Globus pallidus (tissue), 1 donor: Measurements from ENCODE around the gene FSTL1.

Experiments
- DNase-seq: peaks from one replicate; pipeline ENCODE4 v3.0.0-alpha.2; 2015; ENCODE audit warnings: low spot score

Gene FSTL1

DNA sequence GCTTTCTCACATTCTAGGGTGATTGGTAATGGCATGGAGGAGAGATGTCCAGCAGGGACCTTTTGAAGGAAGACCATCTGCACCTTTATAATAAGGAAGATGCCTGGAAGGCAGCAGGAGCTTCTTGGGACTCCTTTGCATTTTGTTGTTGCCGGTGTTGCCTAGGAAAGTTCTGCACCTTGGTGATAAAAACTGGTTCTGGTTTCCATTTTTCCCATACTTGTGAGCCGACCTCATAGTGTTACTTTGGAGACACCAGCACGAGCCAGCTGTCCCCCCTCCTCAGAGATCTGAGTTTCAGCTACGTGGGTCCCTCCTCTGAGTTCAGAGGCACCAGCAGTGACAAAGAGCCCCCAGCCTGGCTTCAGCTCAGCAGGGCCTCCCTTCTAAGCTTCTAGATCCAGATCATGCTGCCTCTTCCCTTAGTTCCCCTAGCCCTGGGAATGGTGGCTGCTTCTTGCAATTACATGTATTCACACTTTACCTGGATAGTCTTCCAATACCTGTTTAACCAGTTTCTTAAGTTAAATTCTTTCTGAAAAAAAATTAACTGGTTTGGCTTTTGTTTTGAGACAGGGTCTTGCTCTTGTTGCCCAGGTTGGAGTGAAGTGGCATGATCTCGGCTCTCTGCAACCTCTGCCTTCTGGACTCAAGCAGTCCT lies 18.0 kb upstream of the FSTL1 start:
- DNase-seq = no peak

DNA sequence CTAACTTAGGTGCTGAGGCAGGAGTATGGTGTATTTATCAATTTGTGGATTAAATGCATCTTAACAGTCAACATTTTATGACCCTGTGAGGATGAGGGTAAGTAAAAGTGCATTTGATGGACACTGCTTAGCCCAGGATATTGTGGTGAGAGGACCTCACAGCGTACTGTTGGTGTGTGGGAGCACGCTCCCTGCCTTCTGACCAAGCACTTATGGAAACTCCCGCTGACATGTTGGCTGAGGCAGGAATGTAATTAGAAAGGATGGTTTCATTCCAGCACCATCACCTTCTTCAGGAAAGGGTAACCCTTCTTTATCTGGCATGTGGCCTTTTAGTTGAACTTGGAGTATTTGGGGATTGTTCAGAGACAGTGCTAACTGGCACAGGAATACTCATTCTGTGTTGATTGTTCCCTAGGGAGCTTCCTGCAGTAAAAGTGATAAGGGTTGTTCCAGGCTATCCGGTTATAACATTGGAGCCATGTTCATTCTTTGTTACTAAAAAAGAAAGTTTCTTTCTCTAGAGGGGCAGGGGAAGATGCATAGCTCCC lies 11.7 kb upstream of the FSTL1 start:
- no peak for DNase-seq

DNA sequence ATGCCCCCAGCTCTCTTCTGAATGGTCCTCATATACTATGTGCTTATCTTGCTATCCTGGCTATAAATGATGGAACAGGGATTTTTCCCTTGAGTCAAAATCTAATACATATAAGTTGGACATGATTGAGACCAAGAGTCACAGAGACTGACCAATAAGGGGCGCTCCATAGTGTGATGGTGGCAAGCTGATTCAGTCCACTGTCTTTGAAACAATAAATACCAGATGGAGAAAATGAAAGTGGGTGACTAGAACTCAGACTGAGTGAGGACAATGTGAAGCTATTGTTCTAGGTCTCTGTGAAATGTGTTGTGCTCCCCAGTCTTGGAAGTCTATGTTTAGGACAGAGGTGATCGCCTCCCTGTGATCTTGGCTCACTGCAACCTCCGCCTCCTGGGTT lies 10.6 kb upstream of the FSTL1 start:
- DNase-seq = no peak

DNA sequence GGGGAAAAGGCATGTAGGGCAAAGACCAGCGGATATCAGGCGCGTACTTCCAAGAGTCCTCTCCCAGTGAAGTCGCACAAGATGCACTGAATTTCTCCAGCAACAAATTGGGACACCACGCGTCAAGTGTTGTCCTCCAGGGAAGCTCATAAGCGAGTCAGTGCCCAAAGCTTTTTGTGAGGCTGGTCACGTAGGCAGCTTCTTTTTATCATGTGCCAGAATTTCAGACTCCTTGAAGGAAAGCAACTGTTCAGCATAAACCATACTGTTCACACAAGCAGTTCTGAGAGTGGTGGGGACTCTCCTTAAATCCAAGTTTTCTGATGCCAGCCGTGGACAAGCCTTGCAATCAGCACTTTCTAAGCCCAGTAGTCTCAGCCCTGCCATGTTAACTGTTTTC lies 10.1 kb upstream of the FSTL1 start:
- DNase-seq = no peak

DNA sequence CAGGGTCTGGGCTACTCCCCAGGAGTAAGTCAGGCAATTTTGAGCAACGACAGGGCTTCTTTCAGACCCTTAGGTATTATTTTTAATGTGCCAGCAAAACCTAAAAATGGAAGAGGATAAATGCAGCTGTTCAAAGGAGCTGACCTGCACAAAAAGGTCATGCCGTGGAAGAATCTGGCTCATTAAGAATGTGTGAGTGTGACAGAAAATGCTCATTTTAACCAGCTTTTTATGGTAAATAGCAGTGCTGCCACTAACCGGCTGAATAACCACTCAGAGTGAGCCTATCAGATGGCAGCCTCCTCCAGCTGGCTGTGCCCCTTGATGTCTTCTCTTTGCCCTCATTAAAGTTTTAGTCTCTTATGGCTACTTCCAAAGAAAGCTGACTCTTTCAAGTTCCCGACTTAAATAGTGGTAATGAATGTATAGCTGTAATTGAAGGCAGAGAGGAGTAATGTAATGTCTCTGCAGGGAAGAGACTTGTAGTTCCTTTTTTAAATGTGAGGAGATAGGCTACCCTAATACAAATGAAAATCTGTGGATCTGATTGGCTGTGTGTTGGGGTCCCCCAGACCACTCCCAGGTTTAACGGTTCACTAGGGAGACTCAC lies 9.5 kb upstream of the FSTL1 start:
- no peak for DNase-seq

DNA sequence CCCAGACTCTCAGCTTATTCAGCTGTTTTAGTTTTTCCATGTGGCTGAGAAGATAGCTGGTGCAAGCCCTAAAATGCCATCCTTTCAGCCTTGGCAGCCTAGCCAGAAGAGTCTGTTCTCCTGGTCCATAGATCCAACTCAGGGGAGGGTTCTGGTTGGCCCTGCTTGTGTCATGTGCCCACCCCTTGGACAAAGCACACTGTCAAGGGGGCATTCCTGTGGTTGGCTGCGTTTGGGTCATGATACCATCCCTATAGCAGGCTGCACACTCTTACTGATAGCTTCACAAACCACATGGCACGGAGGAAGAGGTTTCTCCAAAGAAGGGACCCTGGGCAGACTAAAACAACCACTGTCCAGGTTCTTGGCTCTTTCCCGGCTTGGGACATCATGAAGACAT lies 8.4 kb upstream of the FSTL1 start:
- no peak for DNase-seq

DNA sequence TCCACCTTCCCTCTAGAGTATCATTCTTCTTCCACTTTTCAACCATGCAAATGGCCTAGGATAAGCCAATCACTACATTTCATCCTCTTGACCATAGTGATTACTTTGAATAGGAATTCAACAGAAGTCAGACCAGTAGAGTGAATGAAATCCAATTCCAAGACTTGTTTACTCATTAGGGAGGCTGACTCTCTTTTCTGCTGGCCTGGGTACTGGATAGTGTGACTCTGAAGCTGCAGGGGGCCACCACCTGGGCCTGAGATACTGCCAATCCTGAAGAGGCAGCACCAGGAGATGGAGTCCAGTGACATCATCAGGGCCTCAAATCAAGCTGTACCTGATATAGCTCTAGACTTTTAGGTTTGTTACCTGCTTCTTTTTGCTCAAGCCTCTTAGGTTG lies 7.0 kb upstream of the FSTL1 start:
- DNase-seq = no peak

DNA sequence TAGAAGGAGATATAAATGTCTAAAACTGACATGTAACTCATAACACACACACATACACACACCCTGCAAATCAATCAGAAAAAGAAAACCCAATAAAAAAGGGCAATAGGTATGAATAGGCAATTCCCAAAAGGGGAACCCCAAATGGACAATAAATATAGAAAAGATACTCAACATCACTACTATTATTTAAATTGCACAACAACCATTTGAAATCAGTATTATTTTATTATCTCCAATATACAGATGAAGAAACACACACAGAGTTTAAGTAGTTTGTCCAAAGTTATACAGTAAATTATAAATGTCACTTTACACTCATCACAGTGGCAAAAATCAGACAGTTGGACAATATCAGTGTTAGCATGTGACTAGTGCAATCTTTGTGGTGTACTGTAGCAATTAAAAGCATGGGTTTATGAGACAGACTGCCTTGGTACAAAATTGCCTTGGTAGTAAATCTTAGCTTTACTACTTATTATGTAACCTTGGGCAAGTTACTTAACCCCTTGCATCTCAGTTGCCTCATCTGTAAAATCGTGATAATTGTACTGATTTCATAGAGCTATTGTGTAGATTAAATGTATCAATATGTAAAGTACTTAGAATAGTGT lies 3.4 kb upstream of the FSTL1 start:
- no peak for DNase-seq

DNA sequence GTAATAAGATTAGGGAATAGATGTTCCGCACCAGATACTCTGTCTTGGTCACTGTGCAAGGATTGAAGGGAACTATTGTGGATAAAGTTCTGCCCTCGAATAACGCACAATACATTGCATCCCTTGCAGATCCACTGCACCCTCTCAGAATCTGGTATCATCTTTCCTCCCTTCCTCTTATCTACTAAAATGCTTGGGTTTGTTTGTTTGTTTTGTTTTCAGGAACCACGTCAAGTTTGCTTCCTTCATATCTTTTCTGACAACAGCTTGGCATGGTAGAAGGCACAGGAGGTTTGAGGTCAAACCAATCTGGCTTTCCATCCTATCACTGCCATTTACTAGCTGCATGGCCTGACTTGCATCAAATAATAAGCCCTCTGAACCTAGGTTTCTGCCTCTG lies 2.0 kb upstream of the FSTL1 start:
- no peak for DNase-seq

DNA sequence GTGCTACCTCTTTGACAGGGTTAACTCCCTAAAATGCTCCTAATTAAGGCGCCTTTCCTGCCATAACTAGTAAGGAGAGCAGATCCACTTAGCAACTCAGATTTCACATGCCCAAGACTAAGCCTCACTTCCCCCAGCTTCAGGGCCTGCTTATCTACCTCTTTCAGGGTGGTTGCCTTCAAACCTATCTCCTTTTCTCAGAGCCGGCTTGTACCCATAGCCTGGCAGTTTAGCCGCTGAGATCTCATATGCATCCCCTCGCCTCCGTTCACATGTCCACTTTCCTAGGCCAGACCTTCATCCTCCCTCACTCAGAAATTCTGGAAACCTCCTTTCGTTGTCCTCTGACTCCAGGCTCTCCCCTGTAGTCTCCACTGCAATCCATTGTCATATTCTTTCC lies 1.0 kb upstream of the FSTL1 start:
- no peak for DNase-seq

DNA sequence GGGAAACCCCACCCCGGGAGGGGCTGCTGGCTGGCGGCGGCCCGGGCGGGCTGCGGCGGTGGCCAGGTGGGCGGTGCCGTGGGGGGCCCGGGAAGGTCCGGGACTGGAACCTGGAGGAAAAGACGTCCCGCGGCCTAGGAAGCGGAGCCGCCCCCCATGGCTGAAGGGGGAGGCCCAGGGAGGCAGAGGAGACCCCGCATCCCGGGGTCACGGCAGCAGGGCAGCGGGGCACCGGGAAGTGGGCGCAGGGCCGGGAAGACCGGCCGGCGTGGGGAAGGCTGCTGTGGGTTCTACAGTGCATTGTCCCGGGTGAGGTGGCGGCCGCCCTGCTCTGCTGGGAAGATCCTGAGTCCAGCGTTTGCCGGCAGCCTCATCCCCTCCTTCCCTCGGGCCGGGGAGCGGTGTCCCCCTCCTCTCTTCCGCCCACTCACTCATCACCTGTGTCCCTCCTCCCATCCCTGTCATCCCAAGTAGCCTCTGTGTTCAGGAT lies 525 bp upstream of the FSTL1 start:
- no peak for DNase-seq

DNA sequence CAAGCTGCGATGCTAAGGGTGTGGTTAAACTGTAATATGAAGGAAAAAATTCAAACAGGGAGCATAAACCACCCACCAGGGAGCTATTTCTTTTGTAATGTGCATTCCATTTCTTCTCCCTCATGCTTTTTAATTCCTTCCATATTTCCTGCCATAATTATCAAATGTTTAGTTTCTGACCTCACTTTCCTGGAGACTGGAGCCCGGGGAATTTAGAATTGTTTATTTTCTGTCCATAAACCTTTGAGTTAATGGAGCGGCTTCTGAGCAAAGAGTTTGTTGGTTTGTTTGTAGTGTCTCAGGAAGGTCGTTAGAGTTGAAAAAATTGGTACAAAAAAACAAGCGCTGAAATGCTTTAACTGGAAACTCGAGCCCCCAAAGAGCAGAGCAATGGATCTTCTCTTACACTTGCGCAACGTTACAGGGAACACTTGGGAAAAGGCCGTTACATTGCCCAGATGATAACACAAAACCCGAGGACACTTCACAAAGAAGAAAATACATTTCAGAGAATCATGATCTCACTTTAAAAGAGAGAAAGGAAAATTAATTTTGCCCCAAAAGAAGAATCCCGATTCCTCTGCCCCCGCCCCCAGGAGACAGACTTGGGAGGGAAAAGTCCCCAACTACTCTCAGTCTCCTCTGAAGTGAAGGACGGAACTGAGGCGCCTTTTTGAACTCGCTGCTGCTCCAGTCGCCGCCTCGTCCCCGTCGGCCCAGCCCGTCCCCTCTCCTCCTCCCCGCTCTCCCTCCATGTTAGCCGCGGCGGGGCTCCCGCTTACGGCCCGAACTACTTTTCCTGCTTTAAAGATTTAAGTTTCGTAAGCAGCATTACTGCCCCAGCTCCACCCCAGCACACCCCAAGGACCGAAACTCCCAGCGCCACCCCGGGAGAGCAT lies 842 bp downstream of the FSTL1 start:
- DNase-seq = no peak

DNA sequence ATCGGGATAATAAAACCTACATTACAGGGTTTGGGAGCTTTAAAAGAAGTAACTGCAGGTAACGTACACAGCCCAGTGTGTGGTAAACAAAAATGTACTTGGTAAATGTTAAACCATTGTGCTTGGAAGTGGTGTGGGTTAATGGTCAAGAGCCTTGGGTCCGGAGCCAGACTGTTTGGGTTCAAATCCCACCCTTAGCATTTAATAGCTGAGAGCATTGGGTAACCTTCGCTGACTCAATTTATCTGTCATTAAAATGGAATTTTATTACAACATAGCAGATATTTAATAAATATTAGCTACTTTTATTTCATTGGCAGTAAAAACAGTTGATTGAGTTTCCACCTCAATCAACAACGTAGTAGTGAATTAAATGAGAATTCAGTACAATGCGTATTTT lies 1.5 kb downstream of the FSTL1 start:
- no peak for DNase-seq

DNA sequence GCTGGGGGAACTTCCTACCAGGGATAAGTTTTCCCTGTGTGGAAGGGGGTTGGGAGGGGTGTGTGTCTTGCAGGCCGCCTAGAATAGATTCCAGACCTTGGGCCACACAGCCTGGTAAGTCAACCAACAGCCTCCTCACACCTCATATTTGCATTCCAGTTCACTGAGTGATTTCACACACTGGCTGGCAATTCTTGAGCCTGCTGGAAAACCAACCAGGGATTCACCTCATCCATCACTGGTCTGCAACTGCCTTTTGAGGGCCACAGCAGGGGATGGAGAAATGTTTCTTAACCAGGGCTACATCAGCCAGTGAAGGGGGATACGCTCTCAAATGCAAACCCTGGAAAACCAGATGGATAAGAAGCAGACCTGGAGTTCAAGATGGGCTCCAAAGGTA lies 2.0 kb downstream of the FSTL1 start:
- no peak for DNase-seq

DNA sequence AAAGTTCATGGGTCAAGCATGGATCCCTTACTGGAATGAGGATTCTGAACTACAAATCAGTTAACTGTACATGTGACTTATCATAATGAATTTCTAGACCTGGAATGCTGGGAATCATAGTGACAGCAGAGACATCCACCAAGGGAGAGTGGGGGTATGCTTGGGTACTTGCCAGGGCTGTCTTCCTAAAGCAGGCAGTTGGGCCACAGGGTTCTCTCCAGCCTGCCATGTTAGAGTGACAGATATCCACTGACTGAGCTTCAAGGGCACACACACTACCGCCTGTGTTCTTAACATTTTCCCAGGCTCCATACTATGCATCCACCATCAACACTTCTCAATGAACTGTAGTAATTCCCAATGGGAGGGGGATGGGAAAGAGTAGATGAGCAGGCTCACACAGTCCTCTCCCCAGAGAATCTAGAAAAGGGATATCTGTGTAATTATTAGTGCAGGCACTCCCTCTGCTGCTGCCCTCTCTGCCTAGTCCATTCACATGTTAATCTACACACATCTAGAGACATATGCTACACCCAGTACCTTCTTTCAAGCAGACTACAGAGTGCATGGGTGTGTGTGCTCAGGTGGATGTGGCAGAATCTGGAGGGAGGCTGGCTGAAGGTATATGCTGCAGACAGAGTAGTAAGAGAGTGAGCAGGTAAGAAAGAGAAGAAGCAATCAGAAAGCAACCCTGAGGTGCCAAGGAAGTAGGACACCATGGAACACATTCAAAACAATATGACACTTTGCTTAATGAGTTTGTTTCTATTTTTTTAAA lies 3.7 kb downstream of the FSTL1 start:
- no peak for DNase-seq

DNA sequence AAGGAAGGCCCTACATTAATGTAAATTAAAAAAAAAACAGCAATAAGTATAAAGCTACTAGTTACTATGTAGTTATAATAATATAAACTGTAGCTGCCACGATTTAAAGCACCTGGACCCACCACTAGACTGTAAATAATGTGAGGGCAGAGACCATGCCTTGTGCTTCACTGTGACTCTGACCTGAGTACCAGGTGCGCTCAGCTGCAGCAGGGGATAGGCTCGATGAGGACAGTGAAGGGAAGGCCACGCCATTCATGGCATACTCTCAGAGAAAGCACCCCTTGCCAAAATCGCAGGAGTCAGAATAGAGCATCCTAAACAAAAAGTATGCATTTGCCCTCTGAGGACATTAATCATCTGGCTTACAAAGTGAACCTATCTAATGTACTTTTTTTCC lies 5.1 kb downstream of the FSTL1 start:
- DNase-seq = no peak

DNA sequence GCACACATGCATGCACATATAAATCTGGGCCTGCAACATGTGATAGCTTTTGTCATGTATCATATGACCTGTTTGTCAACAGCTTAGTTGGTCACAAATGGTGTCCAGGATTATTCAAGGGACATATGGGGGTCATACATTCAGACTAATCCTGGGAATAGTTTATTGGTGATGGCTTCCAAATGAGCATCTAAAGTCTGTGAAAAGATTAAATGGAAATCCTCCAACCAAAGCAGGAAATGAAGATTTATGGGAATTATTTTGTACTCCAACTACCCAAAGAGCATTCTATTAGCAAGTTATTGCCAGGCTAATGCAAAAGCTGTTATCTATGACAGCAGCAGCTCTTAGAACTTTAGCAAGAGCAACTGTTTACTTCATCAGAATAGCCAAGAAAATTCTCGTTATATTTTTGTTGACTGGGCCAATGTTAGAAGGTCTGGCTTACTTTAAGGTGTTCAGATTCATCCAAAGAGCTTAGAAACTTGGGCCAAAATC lies 7.1 kb downstream of the FSTL1 start:
- DNase-seq = no peak

DNA sequence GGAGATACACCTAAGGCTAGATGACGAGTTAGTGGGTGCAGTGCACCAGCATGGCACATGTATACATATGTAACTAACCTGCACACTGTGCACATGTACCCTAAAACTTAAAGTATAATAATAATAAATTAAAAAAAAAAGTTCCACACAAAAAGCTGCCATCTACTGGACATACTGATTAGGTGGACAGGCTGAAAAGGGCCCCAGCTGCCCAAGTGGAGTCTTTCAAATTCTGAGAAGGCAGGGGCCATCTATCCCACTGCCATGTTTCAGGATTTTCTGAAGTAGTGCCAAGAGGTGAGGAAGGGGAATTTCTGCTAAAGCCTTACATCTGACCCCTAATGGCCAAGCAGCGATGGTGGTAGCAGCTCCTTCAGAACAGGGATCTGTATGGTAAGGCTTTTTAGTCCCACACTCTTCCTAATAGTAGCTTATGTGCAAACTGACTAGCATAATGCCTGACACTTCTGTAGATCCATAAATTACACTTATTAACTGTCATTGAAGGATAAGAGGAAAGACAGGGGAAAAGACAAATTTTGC lies 7.7 kb downstream of the FSTL1 start:
- DNase-seq = no peak

DNA sequence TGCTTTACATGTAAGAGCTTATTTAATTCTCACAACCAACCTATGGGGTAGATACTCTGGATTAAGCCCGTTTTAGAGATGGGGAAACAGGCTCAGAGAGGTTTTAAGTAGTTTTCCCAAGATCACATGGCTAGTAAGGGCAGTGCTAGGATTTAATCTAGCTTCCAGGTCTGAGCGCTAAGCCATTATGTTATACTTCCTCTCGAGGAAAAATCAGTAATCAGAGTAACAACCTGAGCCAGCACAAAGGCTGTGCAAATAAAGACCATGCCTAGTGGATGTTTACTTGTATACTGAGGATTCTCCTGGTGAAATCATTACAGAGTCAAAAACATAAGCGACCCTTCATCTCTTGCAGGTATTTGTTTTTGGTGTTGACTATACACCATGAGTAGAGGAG lies 9.0 kb downstream of the FSTL1 start:
- no peak for DNase-seq

DNA sequence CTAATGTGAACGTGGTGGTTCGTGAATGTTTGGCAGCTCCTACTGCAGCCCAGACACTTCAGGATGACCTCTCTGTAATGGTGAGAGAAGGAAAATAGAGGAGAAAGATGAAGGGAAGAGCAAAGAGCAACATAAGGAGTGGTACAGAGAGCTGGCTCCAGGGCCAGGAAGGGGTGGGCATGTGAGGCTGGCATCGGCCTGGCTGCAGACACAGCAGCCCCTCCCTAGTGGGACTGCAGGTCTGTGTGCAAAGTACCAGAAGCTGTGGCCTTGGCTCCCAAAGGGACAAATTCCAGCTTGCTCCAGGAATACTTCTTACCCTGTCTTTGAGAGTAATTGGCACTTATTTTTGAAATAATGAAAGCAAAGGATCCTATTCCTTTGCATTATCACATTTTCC lies 10.0 kb downstream of the FSTL1 start:
- DNase-seq = no peak
